ENCODE data around the gene KRT20. TPM values are rescaled to one million over a fixed set of nuclear protein-coding genes. Genes with fewer than 3 reads are reported as not detected.

Gene KRT20
- total and polyA plus RNA-seq, 2 of the 4 experiments (the other 2 are of a cell fraction) = not detected

GRCh38 chr17:40931311-40931710 lies 46.3 kb upstream of the KRT20 start:
- no peak overlapping the region for H2BK20ac ChIP-seq (ENCODE audit: low read depth, low read length)
- H3K23ac ChIP-seq (ENCODE audit: low read depth, low read length) = no peak overlapping the region
- ChIA-PET CTCF (no interaction called here), POLR2A (ENCODE audit: unreplicated experiment) (no interaction called here)
- H3K18ac ChIP-seq (ENCODE audit: low read depth, low read length) = no peak overlapping the region
- WGBS, 2 experiments (ENCODE audit: extremely low coverage in 2 of 2, insufficient read length in 1 of 2) = 100% methylated on average over 1 of the region's 3 CpGs; no CpG with 5 or more reads in 1 of the 2 experiments
- peaks cover 2% of the 10 kb centered on the region; the same call in 1 of the 2 replicates for H3K4me1 ChIP-seq (ENCODE audit: control insufficient read depth, insufficient read depth, low read length)
- no peak for DNase-seq
- no peak overlapping the region for H3K27ac ChIP-seq (ENCODE audit: insufficient read depth, low read length)
- no peaks in the 10 kb centered on the region for H3K79me1 ChIP-seq (ENCODE audit: low read depth in 1 of 2, low read length in 2 of 2)
- H3K4me2 ChIP-seq (ENCODE audit: low read depth, low read length) = no peak overlapping the region
- H3K4ac ChIP-seq (ENCODE audit: low read depth, low read length) = no peak overlapping the region
- H4K5ac ChIP-seq (ENCODE audit: low read depth, low read length) = no peak overlapping the region
- intact Hi-C loops (cut with micrococcal nuclease) = no loop called here
- no peak overlapping the region for H2BK120ac ChIP-seq (ENCODE audit: low read depth, low read length)
- H3K9me3 ChIP-seq (ENCODE audit: control insufficient read depth, insufficient read depth, low read length) = no peaks in the 10 kb centered on the region
- no peaks in the 10 kb centered on the region for H3K27me3 ChIP-seq (ENCODE audit: control insufficient read depth, insufficient read depth, low read length)
- no peaks in the 10 kb centered on the region for H3K36me3 ChIP-seq (ENCODE audit: control insufficient read depth, insufficient read depth, low read length)
- H3K9ac ChIP-seq (ENCODE audit: low read depth, low read length) = no peak overlapping the region
- H4K20me1 ChIP-seq (ENCODE audit: insufficient read depth, low read length) = no peaks in the 10 kb centered on the region
- no peak overlapping the region for H2AK5ac ChIP-seq (ENCODE audit: low read depth, low read length)
- ATAC-seq (ENCODE audit: low read depth) = no peak
- no peak overlapping the region for H2BK5ac ChIP-seq (ENCODE audit: low read depth, low read length, poor library complexity, severe bottlenecking)
- H4K91ac ChIP-seq (ENCODE audit: insufficient read depth, low read depth, low read length) = no peak overlapping the region
- H3K14ac ChIP-seq (replicated peaks; ENCODE audit: low read depth, low read length) = no peak overlapping the region
- no TSS peak for BruUV-seq (replicated peaks)
- no peak overlapping the region for H2BK15ac ChIP-seq (ENCODE audit: low read depth, low read length)
- H4K8ac ChIP-seq (ENCODE audit: low read depth in 2 of 2, low read length in 2 of 2) = no peak overlapping the region
- H2AFZ ChIP-seq (replicated peaks; ENCODE audit: low read length, poor library complexity) = no peak overlapping the region
- no peak overlapping the region for H2AK9ac ChIP-seq (replicated peaks; ENCODE audit: low read depth, low read length, poor library complexity)
- in situ Hi-C loops (cut with MboI; ENCODE audit: low sequenced_read_pairs) = no loop called here
- no peaks in the 10 kb centered on the region for H3K9me1 ChIP-seq (ENCODE audit: insufficient read depth, low read length)
- no peak overlapping the region for H3K56ac ChIP-seq (ENCODE audit: extremely low read depth, insufficient read depth, low read length)
- no peak for TF ChIP-seq RFX5 (IDR thresholded peaks at IDR 0.05; ENCODE audit: low read depth, low read length)
- no peak for TF ChIP-seq MAZ (IDR thresholded peaks at IDR 0.05; ENCODE audit: borderline replicate concordance, low read depth, low read length)
- TF ChIP-seq MXI1 (IDR thresholded peaks at IDR 0.05; ENCODE audit: borderline replicate concordance, low read depth, low read length) = no peak
- TF ChIP-seq RCOR1 (IDR thresholded peaks at IDR 0.05; ENCODE audit: insufficient replicate concordance, low read length) = no peak
- TF ChIP-seq CEBPB (IDR thresholded peaks at IDR 0.05; ENCODE audit: low read depth, low read length) = no peak
- dilution Hi-C loops (cut with HindIII; ENCODE audit: low sequenced_read_pairs, unreplicated experiment) = no loop called here
- no peak overlapping the region for H3K4me3 ChIP-seq (ENCODE audit: insufficient read depth, low read depth, low read length)
